Body of pancreas (tissue), 4 donors: ENCODE measurements around the gene DUSP14. TPM values are rescaled to one million over a fixed set of nuclear protein-coding genes. Genes with fewer than 3 reads are reported as not detected.

Experiments
- ATAC-seq: fragments of 150-250 bp; one replicate; pipeline ENCODE4 v1.9.1; 2016
- DNase-seq, 4 donors: peaks; one replicate each; pipeline ENCODE4 v3.0.0-alpha.2; 2019
- H3K27ac ChIP-seq, 4 donors: fragments of 200-600 bp; sonication (generic); 1 replicate in 3 of 4; 2 replicates in 1 of 4; pipeline versions ENCODE4 v1.5.1 to v1.6.1; 2016 to 2019; ENCODE audit warnings: mild to moderate bottlenecking in 1 of 4, mixed read lengths in 1 of 4, moderate library complexity in 1 of 4
- H3K27me3 ChIP-seq, 2 donors: fragments of 200-600 bp; sonication (generic); one replicate each; pipeline ENCODE4 v1.6.0; 2016; ENCODE audit warnings: mild to moderate bottlenecking in 1 of 2
- H3K36me3 ChIP-seq, 2 donors: fragments of 200-600 bp; sonication (generic); replicated peaks in 1 of 2; 2 replicates each; pipeline ENCODE4 v1.5.1; 2016; ENCODE audit warnings: low read depth in 2 of 2; ENCODE audit not compliant: insufficient read depth in 1 of 2
- H3K4me1 ChIP-seq: fragments of 200-600 bp; sonication (generic); one replicate; pipeline ENCODE4 v1.6.0; 2016
- H3K4me3 ChIP-seq, 2 donors: fragments of 200-600 bp; sonication (generic); 1 replicate in 1 of 2; 2 replicates in 1 of 2; pipeline ENCODE4 v1.5.1; 2016 to 2019
- H3K9me3 ChIP-seq, 3 donors: fragments of 200-600 bp; sonication (generic); 1 replicate in 2 of 3; 2 replicates in 1 of 3; pipeline ENCODE4 v1.5.1; 2016
- CTCF ChIP-seq, 7 experiments: fragments of 450-650 bp in 4 of 7; fragments of 200-600 bp in 3 of 7; sonication (generic) in 3 of 7; IDR thresholded peaks; one replicate each; pipeline ENCODE4 v1.5.1; 2016 to 2019; ENCODE audit warnings: antibody characterized with exemption in 7 of 7
- POLR2A ChIP-seq, 3 donors: fragments of 450-650 bp; IDR thresholded peaks; one replicate each; pipeline ENCODE4 v1.6.1; 2016; ENCODE audit warnings: antibody characterized with exemption in 3 of 3, mild to moderate bottlenecking in 2 of 3
- WGBS, 2 donors: methylation state at CpG; one replicate each; pipeline ENCODE4 v1.1.5; 2017; 5-methylcytosine and 5-hydroxymethylcytosine counted together
- intact Hi-C: fragments of 100-400 bp; cut with DNase I; formaldehyde crosslinking; loops from one replicate; pipeline ENCODE4 v1.15.1; 2023
- total RNA-seq, 2 donors: library from RNA; depleted of rRNA; stranded (reverse); fragments of >200 nt; gene quantifications; one replicate each; pipeline ENCODE4 v1.1.0, GENCODE V29; 2016

Gene DUSP14
- total RNA-seq, 2 donors from 2014 or later = 9.6 to 9.9 TPM

GRCh38 chr17:37535906-37536305, 46.2 kb downstream of the DUSP14 start:
- H3K36me3 ChIP-seq = peaks cover 0 to 39% of the 10 kb centered on the region in 2 donors
- no peak overlapping the region for H3K4me3 ChIP-seq
- intact Hi-C loops = no loop called here
- H3K4me1 ChIP-seq = no peaks in the 10 kb centered on the region
- H3K9me3 ChIP-seq = no peaks in the 10 kb centered on the region
- 88 to 98% methylated on average over 5 of the region's 5 CpGs for WGBS, 2 donors
- ATAC-seq = no peak
- H3K27me3 ChIP-seq = no peaks in the 10 kb centered on the region
- TF ChIP-seq CTCF (IDR thresholded peaks at IDR 0.05) = no peak
- TF ChIP-seq POLR2A (IDR thresholded peaks at IDR 0.05) = no peak
- DNase-seq = no peak
- H3K27ac ChIP-seq = no peak overlapping the region

GRCh38 chr17:37538981-37539659, 49.4 kb downstream of the DUSP14 start:
- no peak overlapping the region for H3K4me3 ChIP-seq
- H3K4me1 ChIP-seq = no peaks in the 10 kb centered on the region
- WGBS, 2 donors = 94% methylated on average over 8 of the region's 8 CpGs
- H3K9me3 ChIP-seq = no peaks in the 10 kb centered on the region
- no peaks in the 10 kb centered on the region for H3K27me3 ChIP-seq
- ATAC-seq = no peak
- H3K27ac ChIP-seq = no peak overlapping the region
- intact Hi-C loops = no loop called here
- no peak for DNase-seq
- peaks cover 0 to 42% of the 10 kb centered on the region in 2 donors for H3K36me3 ChIP-seq
- TF ChIP-seq POLR2A (IDR thresholded peaks at IDR 0.05) (no peak), CTCF (IDR thresholded peaks at IDR 0.05) (no peak)

- ATAC-seq (no peak), DNase-seq (no peak)
- Histone ChIP-seq H3K27me3 (no peaks in the 10 kb centered on the region), H3K27ac (no peak overlapping the region), H3K4me1 (no peaks in the 10 kb centered on the region), H3K36me3 (peaks cover 0 to 35% of the 10 kb centered on the region in 2 donors), H3K9me3 (no peaks in the 10 kb centered on the region), H3K4me3 (no peak overlapping the region)
- WGBS, 2 donors = 91 to 95% methylated on average over 9 of the region's 9 CpGs
- TF ChIP-seq CTCF (IDR thresholded peaks at IDR 0.05) (no peak), POLR2A (IDR thresholded peaks at IDR 0.05) (no peak)
- intact Hi-C loops = no loop called here
Observed at GRCh38 chr17:37541880-37542660, 52.4 kb downstream of the DUSP14 start.

- 80 to 84% methylated on average over 2 of the region's 2 CpGs for WGBS, 2 donors
- no peaks in the 10 kb centered on the region for H3K9me3 ChIP-seq
Observed at GRCh38 chr17:37543637-37544052, 54.0 kb downstream of the DUSP14 start.

More at GRCh38 chr17:37543637-37544052, 54.0 kb downstream of the DUSP14 start:
- TF ChIP-seq CTCF (IDR thresholded peaks at IDR 0.05) = no peak
- TF ChIP-seq POLR2A (IDR thresholded peaks at IDR 0.05) = no peak
- Histone ChIP-seq H3K4me3 (no peak overlapping the region), H3K4me1 (peaks cover 5% of the 10 kb centered on the region), H3K27me3 (no peaks in the 10 kb centered on the region), H3K36me3 (peaks cover 0 to 26% of the 10 kb centered on the region in 2 donors), H3K27ac (no peak overlapping the region)
- ATAC-seq (no peak), DNase-seq (no peak)
- intact Hi-C loops = no loop called here
